Spleen (tissue), 11 donors: ENCODE results near the gene SIM2. TPM values are rescaled to one million over a fixed set of nuclear protein-coding genes. Genes with fewer than 3 reads are reported as not detected.
A peak's percentile ranks its signal among the peaks of the same experiment; 100 is the strongest.

Experiments
- DNase-seq: peaks from one replicate; pipeline ENCODE4 v3.0.0-alpha.2; 2020
- H3K27ac ChIP-seq, 8 donors: fragments of 200-600 bp; sonication (generic) in 7 of 8; 1 replicate in 4 of 8; 2 replicates in 4 of 8; pipeline versions ENCODE4 v1.5.0 to v1.8.0; 2016 to 2021; ENCODE audit warnings: inconsistent platforms in 4 of 8, mild to moderate bottlenecking in 4 of 8, moderate library complexity in 1 of 8
- H3K27me3 ChIP-seq, 7 donors: fragments of 200-600 bp; sonication (generic) in 6 of 7; replicated peaks in 1 of 7; 1 replicate in 4 of 7; 2 replicates in 3 of 7; pipeline versions ENCODE4 v1.5.0 to v1.8.0; 2016 to 2021; ENCODE audit warnings: inconsistent platforms in 3 of 7, mild to moderate bottlenecking in 1 of 7
- H3K36me3 ChIP-seq, 6 donors: fragments of 200-600 bp; sonication (generic) in 5 of 6; 1 replicate in 4 of 6; 2 replicates in 2 of 6; pipeline versions ENCODE4 v1.5.0 to v1.8.0; 2016 to 2021; ENCODE audit warnings: inconsistent platforms in 2 of 6
- H3K4me1 ChIP-seq, 6 donors: fragments of 200-600 bp; sonication (generic) in 5 of 6; 1 replicate in 3 of 6; 2 replicates in 3 of 6; pipeline versions ENCODE4 v1.5.0 to v1.8.0; 2016 to 2021; ENCODE audit warnings: inconsistent platforms in 3 of 6
- H3K4me3 ChIP-seq, 8 donors: fragments of 200-600 bp; sonication (generic) in 7 of 8; 1 replicate in 4 of 8; 2 replicates in 4 of 8; pipeline versions ENCODE4 v1.5.0 to v1.8.0; 2016 to 2021; ENCODE audit warnings: inconsistent platforms in 4 of 8, mild to moderate bottlenecking in 4 of 8, moderate library complexity in 2 of 8
- H3K9me3 ChIP-seq, 8 donors: fragments of 200-600 bp; sonication (generic) in 7 of 8; 1 replicate in 4 of 8; 2 replicates in 4 of 8; pipeline versions ENCODE4 v1.5.0 to v1.8.0; 2016 to 2021; ENCODE audit warnings: inconsistent platforms in 4 of 8
- POLR2A ChIP-seq, 3 donors: fragments of 450-650 bp; IDR thresholded peaks; one replicate each; pipeline ENCODE4 v1.5.1; 2017; ENCODE audit warnings: antibody characterized with exemption in 3 of 3, mild to moderate bottlenecking in 1 of 3
- POLR2AphosphoS5 ChIP-seq, 3 donors: sonication (generic); formaldehyde crosslinking; IDR thresholded peaks; one replicate each; pipeline ENCODE4 v1.5.1; 2017; ENCODE audit warnings: antibody characterized with exemption in 3 of 3
- WGBS, 5 donors: extraction: QIAGEN DNeasy Blood & Tissue Kit in 3 of 5; methylation state at CpG; one replicate each; pipeline versions ENCODE4 v1.1.5 to v1.1.7; 2013 to 2018; 5-methylcytosine and 5-hydroxymethylcytosine counted together
- intact Hi-C: fragments of 100-400 bp; cut with DNase I; formaldehyde crosslinking; loops from one replicate; pipeline ENCODE4 v1.15.0; 2023; ENCODE audit warnings: low total_unique reads
- polyA plus RNA-seq, 3 donors: library from polyadenylated mRNA; stranded (reverse); fragments of 200-250 nt; gene quantifications; one replicate each; pipeline ENCODE4 v1.2.1, GENCODE V29; 2013
- total RNA-seq, 7 donors: library from RNA; depleted of rRNA in 3 of 7; stranded (reverse); fragments of >200 nt in 3 of 7; fragmentation: NEBNext Ultra II Directional in 4 of 7; extraction: Animal tissue kit (Norgen Biotek cat#: 25700) in 4 of 7; gene quantifications; one replicate each; pipeline versions ENCODE4 v1.1.0 to v1.2.1, GENCODE V29; 2016 to 2021
- TF ChIP-seq, protein P1 (sequence below), 11 experiments: fragments of 200-600 bp in 7 of 11; fragments of 450-650 bp in 4 of 11; sonication (generic) in 4 of 11; IDR thresholded peaks in 8 of 11; conservative IDR thresholded peaks in 3 of 11; 1 replicate in 7 of 11; 2 replicates in 4 of 11; pipeline versions ENCODE4 v1.4.0 to v1.8.0; 2016 to 2021; ENCODE audit warnings: antibody characterized with exemption in 11 of 11, inconsistent platforms in 4 of 11, mild to moderate bottlenecking in 1 of 11
- donor health status: healthy with polysubstance abuse.
- donor health status: DM: no; HTN: no; CAD: no; lungs with moderate emphysema.
- donor health status: DM: no; HTN: no; CAD: no.
- donor health status: Bipolar disorder and iron deficiency.
- donor health status: healthy.
- donor health status: DM: no; HTN: no; CAD: no.
- donor health status: DM: yes; HTN: yes; CAD: no.

SIM2 gene
- total and polyA plus RNA-seq, 10 donors: not detected

DNA sequence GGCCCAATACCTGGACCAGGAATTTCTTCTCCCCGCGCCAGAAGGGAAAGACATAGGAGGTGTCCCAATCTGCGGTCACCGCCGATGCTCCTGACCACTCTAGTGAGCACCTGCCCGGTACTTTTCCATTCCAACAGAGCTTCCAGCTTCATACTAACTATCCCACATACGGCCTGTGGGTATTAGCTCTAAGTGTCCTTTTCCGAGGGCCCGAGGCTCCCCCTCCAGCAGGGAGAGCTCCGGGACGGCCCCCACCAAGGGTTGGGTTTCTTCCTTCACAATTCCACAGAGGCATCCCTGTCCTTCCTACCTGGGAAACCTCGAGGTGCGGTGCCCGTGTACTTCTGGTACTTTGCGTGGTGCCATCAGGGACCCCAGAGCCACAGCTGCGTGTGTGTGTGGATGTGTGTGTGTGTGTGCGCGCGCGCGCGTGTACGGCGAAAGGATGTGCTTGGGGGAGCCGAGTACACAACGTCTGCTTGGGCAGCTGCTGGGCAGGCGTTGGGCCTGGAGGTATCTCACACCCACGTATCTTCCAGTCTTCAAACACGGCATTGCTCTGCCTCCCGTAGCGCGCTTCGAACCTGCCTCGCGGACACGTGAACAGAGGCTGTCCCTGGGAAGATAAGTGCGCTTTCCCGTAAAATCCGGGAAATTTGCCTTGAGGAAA is 2.4 kb upstream of the SIM2 start:
- DNase-seq: no peak
- TF ChIP-seq, protein P1, sequence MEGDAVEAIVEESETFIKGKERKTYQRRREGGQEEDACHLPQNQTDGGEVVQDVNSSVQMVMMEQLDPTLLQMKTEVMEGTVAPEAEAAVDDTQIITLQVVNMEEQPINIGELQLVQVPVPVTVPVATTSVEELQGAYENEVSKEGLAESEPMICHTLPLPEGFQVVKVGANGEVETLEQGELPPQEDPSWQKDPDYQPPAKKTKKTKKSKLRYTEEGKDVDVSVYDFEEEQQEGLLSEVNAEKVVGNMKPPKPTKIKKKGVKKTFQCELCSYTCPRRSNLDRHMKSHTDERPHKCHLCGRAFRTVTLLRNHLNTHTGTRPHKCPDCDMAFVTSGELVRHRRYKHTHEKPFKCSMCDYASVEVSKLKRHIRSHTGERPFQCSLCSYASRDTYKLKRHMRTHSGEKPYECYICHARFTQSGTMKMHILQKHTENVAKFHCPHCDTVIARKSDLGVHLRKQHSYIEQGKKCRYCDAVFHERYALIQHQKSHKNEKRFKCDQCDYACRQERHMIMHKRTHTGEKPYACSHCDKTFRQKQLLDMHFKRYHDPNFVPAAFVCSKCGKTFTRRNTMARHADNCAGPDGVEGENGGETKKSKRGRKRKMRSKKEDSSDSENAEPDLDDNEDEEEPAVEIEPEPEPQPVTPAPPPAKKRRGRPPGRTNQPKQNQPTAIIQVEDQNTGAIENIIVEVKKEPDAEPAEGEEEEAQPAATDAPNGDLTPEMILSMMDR (IDR thresholded peaks at IDR 0.05 in 8 of 11, conservative IDR thresholded peaks at IDR 0.05 in 3 of 11): no peak
- TF ChIP-seq POLR2A (IDR thresholded peaks at IDR 0.05): no peak
- no peak for TF ChIP-seq POLR2AphosphoS5 (IDR thresholded peaks at IDR 0.05)
- intact Hi-C loops: no loop called here
- WGBS, 5 donors: 7 to 12% (median 10%) methylated on average over 36 to 39 of the region's 39 CpGs
- Histone ChIP-seq H3K9me3 (no peaks in the 10 kb centered on the region), H3K27ac (no peak overlapping the region), H3K4me3 (no peak overlapping the region), H3K4me1 (peaks cover 22 to 75% (median 59%) of the 10 kb centered on the region in 6 donors), H3K27me3 (peaks cover 36 to 100% (median 100%) of the 10 kb centered on the region in 7 donors), H3K36me3 (no peaks in the 10 kb centered on the region)

DNA sequence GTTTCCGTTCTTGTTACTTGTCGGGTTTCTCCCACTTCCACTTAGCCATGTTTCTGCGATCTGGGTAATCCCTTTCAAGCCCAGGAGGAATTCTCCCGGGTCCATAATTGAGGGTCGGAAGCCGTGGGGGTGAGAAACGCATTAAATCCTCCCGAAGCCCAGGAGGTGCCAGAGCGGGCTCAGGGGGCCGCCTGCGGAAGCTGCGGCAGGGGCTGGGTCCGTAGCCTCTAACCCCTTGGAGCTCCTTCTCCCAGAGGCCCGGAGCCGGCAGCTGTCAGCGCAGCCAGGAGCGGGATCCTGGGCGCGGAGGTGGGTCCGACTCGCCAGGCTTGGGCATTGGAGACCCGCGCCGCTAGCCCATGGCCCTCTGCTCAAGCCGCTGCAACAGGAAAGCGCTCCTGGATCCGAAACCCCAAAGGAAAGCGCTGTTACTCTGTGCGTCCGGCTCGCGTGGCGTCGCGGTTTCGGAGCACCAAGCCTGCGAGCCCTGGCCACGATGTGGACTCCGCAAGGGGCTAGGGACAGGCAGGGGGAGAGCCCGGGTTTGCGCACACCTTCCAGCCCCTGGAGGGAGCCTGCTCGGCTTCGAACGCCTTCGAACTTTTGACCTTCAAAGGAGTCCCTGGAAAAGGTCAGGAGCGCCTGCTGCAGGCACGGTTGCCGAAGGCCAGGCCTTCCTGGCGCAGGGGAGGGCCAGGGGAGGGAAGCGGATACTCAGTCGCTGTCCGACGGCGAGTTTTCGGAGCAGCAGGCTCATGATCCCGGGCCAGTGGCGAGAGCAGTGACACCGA is 1.7 kb upstream of the SIM2 start:
- DNase-seq: no peak
- H3K9me3 ChIP-seq: no peaks in the 10 kb centered on the region
- H3K27ac ChIP-seq: no peak overlapping the region
- H3K4me1 ChIP-seq: peaks cover 22 to 76% (median 62%) of the 10 kb centered on the region in 6 donors
- peaks cover 42 to 100% (median 100%) of the 10 kb centered on the region in 7 donors for H3K27me3 ChIP-seq
- TF ChIP-seq POLR2AphosphoS5 (IDR thresholded peaks at IDR 0.05): no peak
- TF ChIP-seq, protein P1 (IDR thresholded peaks at IDR 0.05 in 8 of 11, conservative IDR thresholded peaks at IDR 0.05 in 3 of 11): no peak
- TF ChIP-seq POLR2A (IDR thresholded peaks at IDR 0.05): no peak
- 3 to 8% (median 5%) methylated on average over 37 to 58 of the region's 58 CpGs for WGBS, 5 donors
- H3K36me3 ChIP-seq: no peaks in the 10 kb centered on the region
- intact Hi-C loops: no loop called here
- peak overlapping the region in 1 of 8 donors; percentile 21 for H3K4me3 ChIP-seq

DNA sequence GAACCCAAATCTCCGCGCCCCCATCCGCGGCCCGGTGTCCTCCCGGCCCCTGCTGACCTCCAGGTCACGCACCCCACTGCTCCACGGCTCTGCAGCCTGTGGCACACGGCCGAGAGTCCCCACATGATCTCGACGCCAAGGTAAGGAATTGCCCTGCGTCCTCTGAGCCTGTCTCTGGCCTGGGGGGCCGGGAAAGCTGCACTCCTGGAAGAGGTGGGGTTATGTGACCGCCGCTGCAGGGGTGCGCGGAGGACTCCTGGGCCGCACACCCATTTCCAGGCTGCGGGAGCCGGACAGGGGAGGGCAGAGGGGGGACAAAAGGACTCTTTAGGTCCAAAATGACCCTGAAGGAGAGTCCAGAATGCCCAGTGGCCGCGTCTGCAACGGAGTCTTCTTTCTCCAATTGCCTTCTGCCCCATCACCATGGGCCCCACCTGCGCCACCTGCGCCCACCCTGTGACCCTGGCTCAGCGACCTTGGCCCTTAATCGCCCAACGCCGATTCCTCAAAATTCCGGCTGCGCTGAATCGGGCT is 997 bp upstream of the SIM2 start:
- H3K27ac ChIP-seq: no peak overlapping the region
- TF ChIP-seq POLR2AphosphoS5 (IDR thresholded peaks at IDR 0.05) (no peak), POLR2A (IDR thresholded peaks at IDR 0.05) (no peak)
- TF ChIP-seq, protein P1 (IDR thresholded peaks at IDR 0.05 in 8 of 11, conservative IDR thresholded peaks at IDR 0.05 in 3 of 11): no peak
- H3K27me3 ChIP-seq: peaks cover 42 to 100% (median 100%) of the 10 kb centered on the region in 7 donors

More for the DNA sequence above, 997 bp upstream of the SIM2 start:
- H3K9me3 ChIP-seq: no peaks in the 10 kb centered on the region
- no peak for DNase-seq
- 4 to 11% (median 7%) methylated on average over 30 to 33 of the region's 33 CpGs for WGBS, 5 donors
- intact Hi-C loops: no loop called here
- H3K4me1 ChIP-seq: peaks cover 22 to 72% (median 55%) of the 10 kb centered on the region in 6 donors
- H3K4me3 ChIP-seq: peak overlapping the region in 5 of 8 donors; percentile 28 to 63 (median 32)
- no peaks in the 10 kb centered on the region for H3K36me3 ChIP-seq
